HS-27A (cell line): ENCODE measurements around the gene NAALADL2.
"Not testable (repeated sequence)": the region's sequence is repeated elsewhere in the genome, so short reads cannot be mapped to it uniquely, and the experiment has no call there.

ENCODE experiments used
- DNase-seq: peaks from one replicate; pipeline ENCODE4 v3.0.0-alpha.2; 2012; ENCODE audit warnings: low read depth, missing footprints

Gene NAALADL2

DNA sequence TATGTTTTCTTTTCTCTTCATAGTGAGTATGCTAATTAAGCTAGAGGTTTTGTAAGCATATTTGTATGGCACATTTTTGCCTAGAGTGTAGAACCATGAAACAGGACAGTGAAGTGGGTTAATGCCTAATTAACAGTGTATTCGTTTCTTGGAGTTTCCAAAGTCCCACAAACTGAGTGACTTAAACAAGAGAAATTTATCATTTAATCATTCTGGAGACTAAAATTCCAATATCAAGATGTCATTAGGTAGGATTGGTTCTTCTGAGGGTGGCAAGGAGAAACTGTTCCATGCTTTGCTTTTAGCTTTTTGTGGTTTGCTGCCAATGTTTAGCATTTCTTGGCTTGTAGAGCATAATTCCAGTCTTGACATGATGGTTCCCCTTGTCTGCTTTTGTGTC, 734.2 kb downstream of the NAALADL2 start:
- no peak for DNase-seq

DNA sequence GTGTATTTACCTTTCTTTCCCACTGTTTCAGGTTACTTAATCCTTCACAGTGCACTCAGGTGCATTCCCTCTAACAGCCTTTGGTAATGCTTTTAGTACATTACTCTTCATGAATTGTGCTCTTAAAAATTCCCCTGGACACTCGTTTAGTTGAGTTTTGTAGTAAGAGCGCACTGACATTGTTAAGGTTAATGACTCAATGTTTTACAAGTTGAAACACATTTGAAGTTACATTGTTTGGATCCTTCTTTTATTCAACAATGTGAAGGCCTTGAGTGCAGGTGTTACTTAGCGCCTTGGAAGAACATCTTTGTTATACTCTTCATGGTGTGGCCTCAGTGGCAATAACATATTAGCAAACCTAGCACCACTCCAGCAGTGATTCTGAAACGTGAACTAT, 739.6 kb downstream of the NAALADL2 start:
- DNase-seq: no peak

DNA sequence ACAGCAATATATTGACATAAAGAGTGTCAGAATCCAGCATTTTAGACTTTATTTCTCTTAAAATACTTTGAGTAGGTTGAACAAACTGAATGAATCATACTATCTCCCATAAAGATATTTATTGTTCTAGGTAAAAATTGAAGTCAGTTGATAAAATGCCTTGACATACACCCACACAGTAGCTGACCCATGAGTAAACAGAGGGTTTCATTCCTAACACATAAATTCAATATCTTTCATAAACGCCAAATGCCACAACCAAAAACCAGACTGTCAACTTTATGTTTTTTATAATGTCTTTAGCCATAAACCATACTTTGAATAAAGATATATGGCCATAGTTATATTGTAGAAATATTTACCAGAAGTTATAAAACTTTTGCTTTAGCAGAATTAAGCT, 742.4 kb downstream of the NAALADL2 start:
- no peak for DNase-seq

DNA sequence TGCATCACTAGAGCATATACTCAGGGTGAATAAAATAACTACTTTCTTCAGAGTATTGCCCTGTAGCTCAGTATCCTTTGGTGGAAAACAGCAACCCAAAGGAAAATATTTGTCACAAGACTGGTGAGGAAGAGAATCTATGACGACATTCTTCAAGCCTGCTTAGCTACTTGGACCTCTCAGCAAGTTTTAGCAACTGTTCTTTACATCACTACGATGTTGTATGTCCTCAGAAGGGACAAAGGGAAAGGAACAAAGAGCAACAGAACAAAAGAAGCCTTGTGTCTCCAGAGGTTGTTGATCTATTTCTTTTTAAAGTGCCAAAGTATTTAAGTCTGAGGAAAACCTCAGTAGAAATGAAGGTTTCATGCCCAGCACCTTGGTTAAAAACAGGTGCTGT, 746.7 kb downstream of the NAALADL2 start:
- DNase-seq: no peak

DNA sequence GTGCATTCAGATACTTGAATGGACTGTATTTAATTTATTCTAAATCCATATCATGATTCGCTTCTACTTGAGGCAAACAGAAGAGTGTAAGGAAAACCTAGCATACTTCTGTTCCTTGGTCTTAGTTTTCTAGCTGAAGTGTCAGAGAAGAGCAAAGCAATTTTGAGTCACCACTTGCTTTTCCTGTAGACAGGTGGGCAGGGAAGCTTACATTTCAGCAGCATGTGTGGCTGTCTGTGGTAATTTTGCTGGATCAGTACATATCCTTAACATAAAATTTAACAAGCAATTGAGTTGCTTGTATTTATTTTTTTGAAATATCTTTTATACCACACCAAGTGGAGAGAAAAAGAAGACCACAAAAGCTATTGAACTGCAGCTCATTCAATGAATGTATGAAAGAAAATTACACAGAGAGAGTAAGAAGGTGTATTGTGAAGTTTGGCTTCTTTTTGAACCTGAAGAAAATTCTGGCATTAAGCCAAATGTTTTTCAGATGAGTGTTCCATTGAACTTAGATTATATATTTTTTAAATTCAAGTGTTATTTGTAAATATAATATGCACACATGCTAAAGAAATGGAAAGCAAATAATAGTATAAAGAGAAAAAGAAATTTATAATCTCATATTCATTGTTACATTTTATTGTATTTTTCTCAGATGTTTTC, 747.6 kb downstream of the NAALADL2 start:
- DNase-seq: no peak

DNA sequence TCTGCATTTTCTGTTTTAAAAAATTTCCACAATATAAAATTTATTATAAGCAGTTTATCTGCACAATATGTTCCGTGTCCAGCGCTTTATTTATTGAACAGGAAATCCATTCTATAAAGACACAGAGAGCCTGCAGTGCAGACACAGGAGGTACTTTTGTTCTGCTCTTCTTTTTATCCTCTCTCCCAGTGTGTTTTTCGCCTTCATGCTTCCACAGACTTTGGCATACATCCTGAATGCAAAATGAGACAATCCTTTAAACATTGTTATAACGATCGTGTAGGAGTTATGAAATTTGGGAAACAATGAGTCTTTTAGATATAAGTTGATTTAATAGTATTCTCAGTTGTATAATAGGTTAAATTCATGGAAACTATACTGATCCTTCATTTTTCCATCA, 749.2 kb downstream of the NAALADL2 start:
- DNase-seq: no peak

DNA sequence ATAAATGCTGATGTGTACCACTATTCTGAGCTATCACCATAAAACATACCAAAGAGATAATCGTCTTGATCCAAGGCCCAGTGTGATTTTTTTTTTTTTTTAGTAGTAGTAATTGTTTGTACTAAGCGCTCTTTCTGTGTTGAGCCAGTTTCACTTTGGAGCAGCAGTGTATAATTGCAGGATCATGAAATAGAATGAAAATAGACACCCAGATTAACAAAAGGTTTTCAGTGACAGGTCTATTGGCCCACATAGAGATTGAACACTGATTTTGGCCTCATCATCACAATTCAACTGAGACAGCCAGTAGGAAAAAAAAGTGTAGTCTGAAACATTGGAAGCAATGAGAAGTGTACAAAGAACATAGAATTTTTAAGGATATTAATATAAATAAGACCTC, 749.8 kb downstream of the NAALADL2 start:
- no peak for DNase-seq

DNA sequence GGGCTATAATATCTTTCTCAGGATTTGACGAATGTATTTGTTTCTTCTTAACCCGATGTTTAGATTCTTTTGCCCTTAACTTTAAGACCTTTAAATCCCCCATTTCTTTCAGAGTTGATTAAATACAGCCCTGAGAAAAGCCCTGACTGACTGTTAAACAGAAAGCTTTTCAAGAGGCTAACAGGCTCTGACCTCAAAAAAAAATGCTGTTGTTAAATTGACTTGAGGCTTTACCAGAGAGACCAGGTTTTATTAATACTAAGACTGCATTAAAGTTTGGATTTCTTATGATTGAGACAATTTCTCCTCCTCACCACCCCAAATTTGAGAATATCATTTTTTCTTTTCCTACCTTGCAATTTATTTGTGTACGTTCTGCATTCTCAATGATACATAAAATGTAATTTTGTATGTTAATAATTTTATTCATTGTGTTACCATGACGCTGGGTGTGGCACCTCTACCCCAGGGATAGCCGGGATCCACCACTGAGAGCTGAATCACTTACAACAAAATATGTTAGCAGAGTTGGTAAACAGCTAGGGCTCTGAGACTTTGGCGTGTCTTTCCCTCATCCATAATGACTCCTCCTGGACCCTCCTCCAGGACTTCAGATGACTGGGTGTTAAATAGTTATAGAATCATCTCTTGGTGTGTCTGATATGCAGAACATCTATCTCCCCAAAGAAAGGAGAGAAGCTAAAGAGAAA, 753.5 kb downstream of the NAALADL2 start:
- no peak for DNase-seq

DNA sequence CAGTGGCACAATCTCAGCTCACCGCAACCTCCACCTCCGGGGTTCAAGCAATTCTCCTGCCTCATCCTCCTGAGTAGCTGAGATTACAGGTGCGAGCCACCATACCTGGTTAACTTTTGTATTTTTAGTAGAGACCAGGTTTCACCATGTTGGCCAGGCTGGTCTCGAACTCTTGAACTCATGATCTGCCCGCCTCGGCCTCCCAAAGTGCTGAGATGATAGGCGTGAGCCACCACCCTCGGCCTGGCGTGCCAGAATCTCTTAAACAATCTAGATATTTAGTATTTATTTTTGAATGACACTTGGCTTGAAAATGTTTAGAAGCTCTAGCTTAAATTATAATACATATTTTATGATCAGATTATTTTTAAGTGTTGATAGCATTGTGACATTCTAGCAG, 755.0 kb downstream of the NAALADL2 start:
- DNase-seq: not testable (repeated sequence)

DNA sequence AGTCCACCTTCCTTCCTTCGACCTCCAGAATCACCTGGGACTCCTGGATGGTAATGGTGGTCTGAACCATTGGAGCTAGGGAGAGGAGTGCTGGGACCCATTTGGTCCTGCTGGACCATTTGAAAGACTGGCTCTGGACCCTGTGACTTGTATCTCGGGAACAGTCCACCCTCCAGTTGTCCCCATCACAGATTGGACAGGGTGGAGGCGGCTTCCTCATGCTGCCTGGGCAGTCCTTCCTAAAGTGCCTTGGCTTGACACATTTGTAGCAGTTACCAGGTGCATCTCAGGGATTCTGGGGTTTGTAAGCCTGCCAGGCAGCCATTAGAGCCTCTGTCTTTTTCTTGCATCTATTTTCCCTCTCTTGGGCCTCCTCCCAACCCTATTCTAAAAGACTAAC, 758.1 kb downstream of the NAALADL2 start:
- no peak for DNase-seq

DNA sequence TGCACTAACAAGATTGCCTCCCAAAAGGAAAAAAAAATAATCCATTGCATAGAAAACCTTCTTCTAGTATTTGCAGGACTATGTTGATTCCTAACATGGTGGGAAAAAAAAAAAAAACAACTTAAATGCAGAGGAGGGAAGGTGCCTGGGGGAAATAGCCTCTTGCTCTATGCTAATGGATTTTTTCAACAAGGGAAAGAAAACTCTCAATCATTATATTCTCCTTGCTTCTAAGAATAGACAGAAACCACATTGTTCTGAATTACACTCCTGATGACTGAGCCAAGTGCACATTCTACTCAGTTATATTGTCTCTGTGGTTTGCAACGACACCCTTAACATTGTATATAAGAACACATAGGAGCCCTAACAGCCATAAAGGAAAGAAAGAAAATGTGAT, 760.2 kb downstream of the NAALADL2 start:
- no peak for DNase-seq

DNA sequence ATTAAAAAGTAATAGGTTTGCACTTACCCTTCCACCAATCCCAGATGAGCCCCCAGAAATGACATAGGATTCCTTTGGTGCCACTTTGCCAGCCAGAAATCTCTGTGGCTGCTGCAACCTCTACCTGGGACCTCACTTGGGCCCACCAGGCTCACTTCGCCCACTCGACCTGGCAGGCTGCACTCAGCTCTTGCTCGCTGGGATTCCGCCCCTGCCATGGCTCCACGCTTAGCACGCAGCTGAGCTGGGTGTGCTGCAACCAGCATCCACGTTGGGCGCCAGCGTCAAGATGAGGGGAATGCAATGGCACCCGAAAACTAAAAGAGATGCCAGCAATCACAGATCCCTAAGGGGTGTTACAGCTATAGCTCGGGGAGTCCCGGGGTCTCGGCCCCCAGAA, 761.0 kb downstream of the NAALADL2 start:
- no peak for DNase-seq

DNA sequence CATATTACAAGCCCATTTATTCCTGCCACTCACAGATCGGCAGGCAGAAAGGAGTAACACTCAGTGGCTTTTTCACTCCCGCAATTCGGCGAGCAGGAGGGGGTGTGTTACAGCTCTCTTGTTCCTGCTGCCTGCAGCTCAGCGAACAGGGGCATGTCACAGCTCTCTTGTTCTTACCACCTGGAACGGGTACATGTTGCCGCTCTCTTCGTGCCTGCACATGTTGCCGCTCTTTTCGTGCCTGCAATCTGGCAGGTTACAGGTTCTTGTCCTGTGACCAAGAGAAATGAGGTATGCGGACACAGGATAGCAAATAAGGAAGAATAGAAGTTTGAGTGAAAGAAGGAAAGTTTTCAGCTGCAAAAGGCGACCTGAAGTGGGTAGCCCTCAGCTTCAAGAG, 761.4 kb downstream of the NAALADL2 start:
- no peak for DNase-seq

DNA sequence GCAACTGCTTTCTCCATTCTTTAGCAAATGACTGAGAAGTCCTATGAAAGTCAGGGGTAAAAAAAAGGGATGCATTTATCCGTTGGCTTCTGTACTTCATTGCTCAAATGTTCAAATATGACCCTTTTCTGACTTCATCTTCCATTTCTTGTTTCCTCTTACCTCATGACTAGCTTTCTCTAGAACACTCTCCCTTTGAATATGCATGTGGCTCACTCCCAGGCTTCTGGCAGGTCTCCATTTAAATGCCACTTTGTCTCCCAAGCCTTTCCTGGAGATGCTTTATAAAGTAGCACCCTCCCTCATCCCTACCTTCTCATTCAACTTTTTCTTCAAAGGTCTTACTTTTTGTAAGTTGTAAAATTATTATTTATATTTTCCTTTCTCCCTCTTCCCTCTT, 781.8 kb downstream of the NAALADL2 start:
- no peak for DNase-seq

DNA sequence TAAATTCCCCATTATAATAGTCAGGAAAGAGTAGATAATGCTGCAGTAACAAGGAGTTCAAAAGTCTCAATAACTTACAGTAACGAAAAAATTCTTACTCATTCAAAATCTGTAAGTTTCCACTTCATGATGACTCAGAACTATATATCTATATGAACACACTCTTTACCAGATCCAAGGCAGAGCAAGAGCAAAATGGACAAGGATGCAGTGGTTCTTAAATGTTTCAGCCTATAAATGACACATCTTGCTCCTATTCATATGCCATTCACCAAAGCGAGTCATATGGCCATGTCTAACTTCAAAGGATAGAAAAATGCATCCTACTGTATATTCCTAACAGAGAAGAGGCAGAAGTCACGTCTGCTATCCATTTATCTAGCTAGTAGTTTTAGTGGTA, 787.7 kb downstream of the NAALADL2 start:
- DNase-seq: no peak

DNA sequence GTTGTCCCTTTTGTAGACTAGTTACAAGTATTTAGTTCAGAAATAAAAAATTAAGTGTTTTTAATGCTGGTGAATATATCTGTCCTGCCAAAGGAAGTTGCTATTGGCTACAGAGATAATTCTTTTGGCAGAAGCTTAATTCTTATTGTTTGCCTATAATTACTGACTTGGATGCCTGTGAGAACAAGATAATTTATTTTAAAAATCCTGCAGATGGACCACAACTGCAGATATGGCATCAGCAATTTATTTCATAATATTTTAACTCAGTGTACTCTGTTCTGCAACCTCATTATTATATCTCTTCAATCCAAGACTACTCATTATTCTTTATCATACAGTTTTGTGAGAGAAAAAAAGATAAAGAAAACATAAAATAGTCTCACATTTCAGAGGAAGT, 789.8 kb downstream of the NAALADL2 start:
- no peak for DNase-seq

DNA sequence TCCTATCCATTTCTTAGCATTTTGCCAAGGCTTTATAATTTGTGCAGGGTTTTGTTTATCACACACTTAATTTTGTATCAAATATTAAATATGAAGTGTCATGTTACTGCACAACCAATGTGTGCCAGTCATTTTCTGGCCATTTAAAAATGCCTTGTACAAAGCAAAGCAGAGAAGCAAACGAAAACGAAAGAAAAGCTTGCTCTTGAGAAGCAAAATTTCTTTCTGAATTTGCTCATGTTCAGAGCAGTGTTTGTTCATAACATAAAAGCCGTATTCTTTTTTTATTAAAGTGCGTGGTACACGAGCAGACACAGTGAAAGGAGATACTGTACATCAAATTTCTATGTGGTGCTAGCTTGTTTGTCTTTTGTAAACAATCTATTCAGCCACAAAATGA, 792.6 kb downstream of the NAALADL2 start:
- no peak for DNase-seq

DNA sequence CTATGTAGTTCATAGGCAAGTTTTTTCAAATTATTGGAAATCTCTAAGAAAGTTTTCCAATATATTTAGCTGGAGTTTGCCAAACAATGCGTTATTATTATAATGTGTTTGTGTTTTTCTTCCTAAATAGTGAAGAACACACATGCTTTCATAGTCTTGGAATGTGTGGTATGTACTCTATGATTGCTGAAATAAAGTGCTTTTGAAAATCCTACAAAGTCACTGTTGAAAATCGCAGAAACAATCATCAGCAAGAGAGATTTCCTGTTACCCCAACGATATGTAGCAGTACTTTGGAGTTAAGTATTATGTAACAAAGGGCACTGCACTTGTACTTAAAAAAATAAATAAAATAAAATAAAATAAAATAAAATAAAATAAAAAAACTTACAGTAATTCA, 796.2 kb downstream of the NAALADL2 start:
- DNase-seq: no peak

DNA sequence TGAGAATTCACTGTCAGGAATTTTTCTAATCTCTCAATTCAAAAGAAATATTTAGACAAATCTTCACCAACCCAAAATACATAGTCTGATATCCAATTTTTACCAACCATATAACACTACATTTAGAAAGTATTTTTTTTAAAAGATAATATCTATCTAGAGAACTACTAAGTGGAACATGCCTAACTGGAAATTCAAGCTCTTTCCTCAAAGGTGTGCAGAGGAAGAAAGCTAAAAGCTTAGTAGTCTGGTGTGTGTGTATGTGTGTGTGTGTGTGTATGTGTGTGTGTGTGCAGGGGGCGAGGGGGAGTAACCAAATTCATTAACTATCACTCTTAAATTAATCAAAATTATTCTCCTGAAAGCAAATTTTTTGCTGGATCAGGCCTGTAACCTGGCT, 797.3 kb downstream of the NAALADL2 start:
- DNase-seq: no peak

DNA sequence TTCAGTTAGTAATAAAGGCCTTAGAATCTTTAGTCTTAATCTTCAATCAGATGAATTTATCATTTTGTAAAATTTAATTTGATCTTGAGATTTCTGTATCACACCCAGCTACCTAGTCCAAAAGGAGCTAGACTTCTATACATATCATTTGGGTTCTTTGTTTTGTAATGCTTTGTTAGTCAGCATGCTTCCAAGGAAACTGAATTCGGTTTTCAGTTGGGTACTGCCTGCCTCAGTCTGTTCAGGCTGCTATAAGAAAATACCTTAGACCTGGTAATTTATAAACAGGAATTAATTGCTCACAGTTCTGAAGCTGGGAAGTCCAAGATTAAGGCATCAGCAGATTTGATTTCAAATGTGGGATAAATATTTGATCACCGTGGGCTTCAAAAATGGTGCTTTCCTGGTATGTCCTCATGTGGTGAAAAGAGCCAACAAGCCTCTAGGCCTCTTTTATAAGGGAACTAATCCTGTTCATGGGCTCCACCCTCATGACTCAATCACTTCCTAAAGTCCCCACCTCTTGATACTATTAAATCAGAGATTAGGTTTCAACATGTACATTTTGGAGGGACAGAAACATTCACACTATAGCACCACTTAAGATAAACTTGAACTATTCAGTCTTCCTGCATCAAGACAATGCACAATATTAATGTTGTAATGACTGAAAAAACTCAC, 800.7 kb downstream of the NAALADL2 start:
- DNase-seq: no peak

DNA sequence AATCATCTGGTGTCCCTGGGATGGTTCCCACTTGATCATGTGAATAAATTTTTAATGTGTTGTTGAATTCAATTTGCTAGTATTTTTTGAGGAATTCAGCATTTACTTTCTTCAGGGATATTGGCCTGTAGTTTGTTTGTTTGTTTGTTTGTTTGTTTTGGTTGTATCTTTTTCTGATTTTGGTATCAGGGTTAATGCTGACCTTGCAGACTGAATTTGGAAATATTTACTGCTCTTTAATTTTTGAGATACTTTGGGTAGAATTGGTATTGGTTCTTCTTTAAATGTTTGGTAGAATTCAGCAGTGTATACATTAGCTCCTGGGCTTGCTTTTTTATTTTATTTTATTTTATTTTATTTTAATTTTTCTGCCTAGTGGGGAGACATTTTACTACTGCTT, 803.7 kb downstream of the NAALADL2 start:
- no peak for DNase-seq

DNA sequence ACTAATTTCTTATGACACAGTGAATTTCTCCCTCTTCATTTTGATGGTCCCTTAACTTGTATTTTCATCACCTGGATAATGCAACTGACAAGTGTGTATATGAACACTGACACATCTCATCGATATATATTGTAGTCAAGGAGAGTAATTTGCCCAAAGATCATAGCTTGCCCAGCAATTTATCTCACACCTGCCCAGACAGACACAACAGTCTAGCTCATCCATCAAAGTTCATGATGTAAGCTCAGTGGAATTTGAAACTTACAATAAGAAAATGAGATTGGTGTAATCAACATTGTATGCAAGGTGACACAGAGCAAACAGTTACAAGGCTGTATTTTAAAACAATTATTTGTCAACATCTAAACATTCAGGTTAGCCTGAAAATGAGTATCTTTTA, 805.8 kb downstream of the NAALADL2 start:
- DNase-seq: no peak

DNA sequence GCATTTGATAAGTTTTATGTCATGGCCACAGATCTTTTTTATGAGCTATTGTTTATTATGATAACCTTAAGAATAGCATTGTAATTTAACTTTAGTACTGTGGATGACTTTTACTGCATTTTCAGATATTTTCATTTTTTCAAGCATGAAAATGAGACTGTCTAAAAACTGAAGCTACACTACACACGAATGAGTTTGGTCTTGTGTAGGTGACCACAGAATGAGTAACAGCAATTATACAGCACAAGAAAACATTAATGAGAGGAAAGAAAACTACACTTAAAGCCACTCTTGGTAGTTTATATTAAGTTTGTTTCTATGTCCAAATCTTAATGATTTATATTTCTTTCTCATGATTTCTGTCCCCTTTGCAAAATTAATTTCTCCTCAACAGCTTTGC, 809.2 kb downstream of the NAALADL2 start:
- no peak for DNase-seq

DNA sequence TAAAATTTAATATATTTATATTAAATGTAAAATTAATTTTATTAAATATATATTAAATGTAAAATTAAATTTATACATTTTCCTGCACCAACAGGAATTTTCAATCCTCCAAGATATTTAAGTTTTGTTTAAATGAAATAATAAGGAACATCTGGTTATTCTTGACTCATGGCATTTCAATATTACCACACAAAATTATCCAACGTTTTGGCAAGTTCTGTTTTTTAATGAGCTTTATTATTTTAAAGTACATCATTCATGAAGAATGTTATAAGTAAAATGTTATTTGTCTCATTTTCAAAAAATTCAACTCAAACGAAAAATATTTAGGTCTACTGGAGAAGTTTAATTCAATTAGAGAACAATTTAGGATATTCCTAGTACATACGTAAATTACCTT, 811.4 kb downstream of the NAALADL2 start:
- DNase-seq: no peak
